Neural cell (in vitro differentiated cells): ENCODE measurements around the gene NGDN. TPM values are rescaled to one million over a fixed set of nuclear protein-coding genes. Genes with fewer than 3 reads are reported as not detected.

Experiments
- H2AFZ ChIP-seq: fragments of 200-600, 300-800 bp; sonication (generic), shearing (Covaris generic); 2 replicates; pipeline ENCODE4 v1.6.0; 2014; ENCODE audit warnings: low read depth, mild to moderate bottlenecking, antibody characterized with exemption, low read length, moderate library complexity
- H3F3A ChIP-seq: fragments of 200-600 bp; shearing (Covaris generic); 2 replicates; pipeline ENCODE4 v1.6.1; 2016; ENCODE audit warnings: mild to moderate bottlenecking, moderate library complexity, mixed read lengths, antibody characterized with exemption, low read length; ENCODE audit not compliant: insufficient read depth, poor library complexity, severe bottlenecking
- H3K27ac ChIP-seq: fragments of 200-600, 300-800 bp; sonication (generic), shearing (Covaris generic); 2 replicates; pipeline ENCODE4 v1.5.1; 2014; ENCODE audit warnings: mild to moderate bottlenecking, low read length, moderate library complexity
- H3K27me3 ChIP-seq: fragments of 300-800, 200-600 bp; sonication (generic), shearing (Covaris generic); 2 replicates; pipeline ENCODE4 v1.6.0; 2014; ENCODE audit warnings: mild to moderate bottlenecking, low read depth, low read length, moderate library complexity; ENCODE audit not compliant: insufficient read depth
- H3K36me3 ChIP-seq: fragments of 300-800, 200-600 bp; sonication (generic), shearing (Covaris generic); 2 replicates; pipeline ENCODE4 v1.5.1; 2014; ENCODE audit warnings: mild to moderate bottlenecking, antibody characterized with exemption, low read length, moderate library complexity; ENCODE audit not compliant: insufficient read depth
- H3K4me2 ChIP-seq: fragments of 300-800, 200-600 bp; sonication (generic), shearing (Covaris generic); 2 replicates; pipeline ENCODE4 v1.6.0; 2014; ENCODE audit warnings: mild to moderate bottlenecking, low read length
- H3K4me3 ChIP-seq: fragments of 300-800, 200-600 bp; sonication (generic), shearing (Covaris generic); 2 replicates; pipeline ENCODE4 v1.5.1; 2014; ENCODE audit warnings: mild to moderate bottlenecking, low read length, moderate library complexity
- H3K79me2 ChIP-seq: fragments of 200-600 bp; shearing (Covaris generic); replicated peaks from 2 replicates; pipeline ENCODE4 v1.6.0; 2014; ENCODE audit warnings: mild to moderate bottlenecking, low read length, moderate library complexity; ENCODE audit not compliant: insufficient read depth
- H3K9ac ChIP-seq: fragments of 300-800, 200-600 bp; sonication (generic), shearing (Covaris generic); 2 replicates; pipeline ENCODE4 v1.6.1; 2016; ENCODE audit warnings: mild to moderate bottlenecking, low read length, mixed read lengths
- H3K9me2 ChIP-seq: fragments of 200-600 bp; shearing (Covaris generic); 2 replicates; pipeline ENCODE4 v1.6.1; 2016; ENCODE audit warnings: mild to moderate bottlenecking, low read length, mixed read lengths; ENCODE audit not compliant: insufficient read depth
- H3K9me3 ChIP-seq: fragments of 200-600, 300-800 bp; sonication (generic), shearing (Covaris generic); 2 replicates; pipeline ENCODE4 v1.6.1; 2016; ENCODE audit warnings: mild to moderate bottlenecking, mixed run types, low read length, moderate library complexity, mixed read lengths
- H4K20me1 ChIP-seq: fragments of 200-600 bp; shearing (Covaris generic); 2 replicates; pipeline ENCODE4 v1.6.1; 2016; ENCODE audit warnings: mild to moderate bottlenecking, mixed run types; ENCODE audit not compliant: insufficient read depth
- CTCF ChIP-seq: fragments of 450-650 bp; IDR thresholded peaks from 2 replicates; pipeline ENCODE4 v1.5.1; 2014; ENCODE audit warnings: antibody characterized with exemption, mild to moderate bottlenecking, moderate library complexity; ENCODE audit not compliant: poor library complexity, severe bottlenecking
- EP300 ChIP-seq: fragments of 450-650 bp; conservative IDR thresholded peaks from 2 replicates; pipeline ENCODE4 v1.6.1; 2014; ENCODE audit warnings: antibody characterized with exemption, mild to moderate bottlenecking, moderate library complexity; ENCODE audit not compliant: poor library complexity, severe bottlenecking
- EZH2 ChIP-seq: fragments of 200-600, 300-800 bp; shearing (Covaris generic), sonication (generic); IDR thresholded peaks from 2 replicates; pipeline ENCODE4 v1.6.1; 2014; ENCODE audit warnings: antibody characterized with exemption, low read length, borderline replicate concordance, mild to moderate bottlenecking; ENCODE audit not compliant: insufficient read depth, poor library complexity, severe bottlenecking
- MXI1 ChIP-seq: fragments of 450-650 bp; conservative IDR thresholded peaks from 2 replicates; pipeline ENCODE4 v1.6.1; 2014; ENCODE audit warnings: antibody characterized with exemption, mild to moderate bottlenecking; ENCODE audit not compliant: poor library complexity, severe bottlenecking
- POLR2AphosphoS5 ChIP-seq: IDR thresholded peaks from 2 replicates; pipeline ENCODE4 v1.6.1; 2012
- RAD21 ChIP-seq: fragments of 450-650 bp; conservative IDR thresholded peaks from 2 replicates; pipeline ENCODE4 v1.6.1; 2014; ENCODE audit warnings: antibody characterized with exemption, mild to moderate bottlenecking, moderate library complexity
- REST ChIP-seq: IDR thresholded peaks from 2 replicates; pipeline ENCODE4 v1.6.1; 2012; ENCODE audit warnings: borderline replicate concordance
- SMC3 ChIP-seq: fragments of 450-650 bp; conservative IDR thresholded peaks from 2 replicates; pipeline ENCODE4 v1.6.1; 2014; ENCODE audit warnings: antibody characterized with exemption, mild to moderate bottlenecking, moderate library complexity; ENCODE audit not compliant: poor library complexity
- TAF1 ChIP-seq: IDR thresholded peaks from 2 replicates; pipeline ENCODE4 v1.6.1; 2012; ENCODE audit warnings: low read depth
- polyA plus RNA-seq: library from polyadenylated mRNA; depleted of rRNA; stranded (reverse); fragments of >200 nt; gene quantifications from 2 replicates; pipeline ENCODE4 v1.2.3, GENCODE V29; 2014

NGDN gene
- polyA plus RNA-seq, 1 donor from 2014 or later: 137 TPM

- peak within 1 kb of the TSS; percentile 93 for H3K27ac ChIP-seq
- H2AFZ ChIP-seq: no peak within 1 kb of the TSS
- H3K27me3 ChIP-seq: no peaks in the 10 kb centered on the region
- no peaks in the 10 kb centered on the region for H3K9me3 ChIP-seq
- peaks cover 5% of the 10 kb centered on the region for H3F3A ChIP-seq
- H3K36me3 ChIP-seq: no peaks in the 10 kb centered on the region
- peak within 1 kb of the TSS; percentile 40 for H3K4me2 ChIP-seq
- H3K4me3 ChIP-seq: peak within 1 kb of the TSS; percentile 42
- peak within 1 kb of the TSS; percentile 71 for H3K9ac ChIP-seq
- no peaks in the 10 kb centered on the region for H3K9me2 ChIP-seq
- TF ChIP-seq TAF1: no peak
- no peak for TF ChIP-seq SMC3
- TF ChIP-seq EZH2: no peak
- TF ChIP-seq POLR2AphosphoS5: no peak
- TF ChIP-seq REST: no peak
- TF ChIP-seq EP300: no peak
- TF ChIP-seq CTCF: no peak
- TF ChIP-seq MXI1: no peak
- TF ChIP-seq RAD21: no peak
- H4K20me1 ChIP-seq: no peaks in the 10 kb centered on the region
- no peaks in the 10 kb centered on the region for H3K79me2 ChIP-seq
These were observed 33.8 kb upstream of the NGDN start, which contains the start of gene MYH7 for GRCh38 chr14:23435543-23436326. MYH7 (minus strand) TSS chr14:23435660; CDS start chr14:23433732, 1,928 bp downstream.

GRCh38 chr14:23436327-23437132 lies 33.0 kb upstream of the NGDN start:
- Histone ChIP-seq H4K20me1 (no peaks in the 10 kb centered on the region), H2AFZ (peak overlapping the region; percentile 42), H3K4me3 (peak overlapping the region; percentile 42), H3F3A (peaks cover 5% of the 10 kb centered on the region), H3K27me3 (no peaks in the 10 kb centered on the region), H3K36me3 (no peaks in the 10 kb centered on the region), H3K9me3 (no peaks in the 10 kb centered on the region), H3K79me2 (no peaks in the 10 kb centered on the region), H3K27ac (peak overlapping the region; percentile 93), H3K9me2 (no peaks in the 10 kb centered on the region), H3K4me2 (peak overlapping the region; percentile 40), H3K9ac (peak overlapping the region; percentile 71)
- peak; percentile 85 for TF ChIP-seq POLR2AphosphoS5
- peak; percentile 67 for TF ChIP-seq SMC3
- no peak for TF ChIP-seq CTCF
- TF ChIP-seq REST: peak; percentile 83
- no peak for TF ChIP-seq EZH2
- TF ChIP-seq EP300: peak; percentile 90
- TF ChIP-seq MXI1: peak; percentile 77
- TF ChIP-seq RAD21: peak; percentile 60
- no peak for TF ChIP-seq TAF1
